WTC11 (cell line): ENCODE measurements around the gene ARVCF. TPM values are rescaled to one million over a fixed set of nuclear protein-coding genes. Genes with fewer than 3 reads are reported as not detected.
A peak's percentile ranks its signal among the peaks of the same experiment; 100 is the strongest.

Experiments used
- ATAC-seq: fragments of 200-7000 bp; cut with Tn5 transposase; 2 replicates; pipeline ENCODE4 v1.10.0; 2021; ENCODE audit warnings: mild to moderate bottlenecking, moderate library complexity
- CTCF ChIA-PET: fragments of 300-600 bp; sonication (Branson Sonifier 250); formaldehyde crosslinking; loops from one replicate; lab custom pipeline; 2021; ENCODE audit warnings: antibody characterized with exemption; lab: Charles Lee
- POLR2A ChIA-PET: fragments of 350-600 bp; sonication (Branson Sonifier 250); formaldehyde crosslinking; loops from one replicate; lab custom pipeline; 2021; ENCODE audit warnings: antibody characterized with exemption; lab: Charles Lee
- DNase-seq: peaks from one replicate; pipeline ENCODE4 v3.0.0; 2021; ENCODE audit warnings: low spot score
- H3K27ac Mint-ChIP-seq: 2 replicates; pipeline ENCODE4 v1.8.0; 2021; ENCODE audit warnings: mixed read lengths
- H3K27me3 Mint-ChIP-seq: 2 replicates; pipeline ENCODE4 v1.8.0; 2021; ENCODE audit warnings: low read depth, mild to moderate bottlenecking, moderate library complexity, mixed read lengths
- H3K36me3 Mint-ChIP-seq: 2 replicates; pipeline ENCODE4 v1.8.0; 2021; ENCODE audit warnings: mixed read lengths
- H3K4me1 Mint-ChIP-seq: 2 replicates; pipeline ENCODE4 v1.8.0; 2022; ENCODE audit warnings: mixed read lengths
- H3K4me3 Mint-ChIP-seq: 2 replicates; pipeline ENCODE4 v1.8.0; 2021; ENCODE audit warnings: mild to moderate bottlenecking, moderate library complexity, mixed read lengths
- H3K9me3 Mint-ChIP-seq: 2 replicates; pipeline ENCODE4 v1.8.0; 2021; ENCODE audit warnings: mixed read lengths
- ATF6 ChIP-seq: sonication (generic); formaldehyde crosslinking; IDR thresholded peaks from 2 replicates; pipeline ENCODE4 v1.8.1; 2023; ENCODE audit warnings: mild to moderate bottlenecking, missing genetic modification reagents
- CREB1 ChIP-seq: sonication (generic); formaldehyde crosslinking; IDR thresholded peaks from 2 replicates; pipeline ENCODE4 v1.8.0; 2023; ENCODE audit warnings: mild to moderate bottlenecking, missing genetic modification reagents
- GABPB1 ChIP-seq: sonication (generic); formaldehyde crosslinking; IDR thresholded peaks from 2 replicates; pipeline ENCODE4 v1.8.1; 2023; ENCODE audit warnings: mild to moderate bottlenecking, missing genetic modification reagents
- GTF2I ChIP-seq: fragments of 250-450 bp; sonication (Bioruptor Pico); conservative IDR thresholded peaks from 2 replicates; pipeline ENCODE4 v1.4.0; 2021; ENCODE audit warnings: mild to moderate bottlenecking
- NFYB ChIP-seq: sonication (generic); formaldehyde crosslinking; conservative IDR thresholded peaks from 2 replicates; pipeline ENCODE4 v1.8.0; 2022; ENCODE audit warnings: low read depth, missing genetic modification reagents
- NR3C1 ChIP-seq: sonication (generic); formaldehyde crosslinking; conservative IDR thresholded peaks from 2 replicates; pipeline ENCODE4 v1.8.1; 2023; ENCODE audit warnings: low read depth, mild to moderate bottlenecking, missing genetic modification reagents
- SP1 ChIP-seq: sonication (generic); formaldehyde crosslinking; conservative IDR thresholded peaks from 2 replicates; pipeline ENCODE4 v1.8.1; 2022; ENCODE audit warnings: missing genetic modification reagents
- TEAD1 ChIP-seq: sonication (generic); formaldehyde crosslinking; IDR thresholded peaks from 2 replicates; pipeline ENCODE4 v1.8.0; 2022; ENCODE audit warnings: mild to moderate bottlenecking, missing genetic modification reagents
- TEAD4 ChIP-seq: sonication (generic); formaldehyde crosslinking; IDR thresholded peaks from 2 replicates; pipeline ENCODE4 v1.8.0; 2022; ENCODE audit warnings: mild to moderate bottlenecking, missing genetic modification reagents
- USF2 ChIP-seq: sonication (generic); formaldehyde crosslinking; IDR thresholded peaks from 2 replicates; pipeline ENCODE4 v1.8.1; 2023; ENCODE audit warnings: mild to moderate bottlenecking, missing genetic modification reagents, moderate library complexity
- ZBTB21 ChIP-seq: sonication (generic); formaldehyde crosslinking; IDR thresholded peaks from 2 replicates; pipeline ENCODE4 v1.8.1; 2023; ENCODE audit warnings: mild to moderate bottlenecking, missing genetic modification reagents, borderline replicate concordance
- ZNF121 ChIP-seq: sonication (generic); formaldehyde crosslinking; IDR thresholded peaks from 2 replicates; pipeline ENCODE4 v1.8.0; 2023; ENCODE audit warnings: missing genetic modification reagents
- ZNF263 ChIP-seq: sonication (generic); formaldehyde crosslinking; IDR thresholded peaks from 2 replicates; pipeline ENCODE4 v1.8.1; 2022; ENCODE audit warnings: low read depth, mild to moderate bottlenecking, moderate library complexity, missing genetic modification reagents
- ZNF423 ChIP-seq: fragments of 250-450 bp; sonication (Bioruptor Pico); IDR thresholded peaks from 2 replicates; pipeline ENCODE4 v2.1.2; 2022; ENCODE audit warnings: mild to moderate bottlenecking, moderate library complexity
- total RNA-seq: library from RNA; stranded (reverse); gene quantifications from 3 replicates; pipeline ENCODE4 v1.2.3, GENCODE V29; 2021
- TF ChIP-seq, protein P1 (sequence below): sonication (generic); formaldehyde crosslinking; IDR thresholded peaks from 2 replicates; pipeline ENCODE4 v1.8.1; 2022; ENCODE audit warnings: mild to moderate bottlenecking, missing genetic modification reagents, moderate library complexity, borderline replicate concordance

ARVCF gene
- total RNA-seq, 1 experiment from 2014 or later = 65.4 TPM

DNA sequence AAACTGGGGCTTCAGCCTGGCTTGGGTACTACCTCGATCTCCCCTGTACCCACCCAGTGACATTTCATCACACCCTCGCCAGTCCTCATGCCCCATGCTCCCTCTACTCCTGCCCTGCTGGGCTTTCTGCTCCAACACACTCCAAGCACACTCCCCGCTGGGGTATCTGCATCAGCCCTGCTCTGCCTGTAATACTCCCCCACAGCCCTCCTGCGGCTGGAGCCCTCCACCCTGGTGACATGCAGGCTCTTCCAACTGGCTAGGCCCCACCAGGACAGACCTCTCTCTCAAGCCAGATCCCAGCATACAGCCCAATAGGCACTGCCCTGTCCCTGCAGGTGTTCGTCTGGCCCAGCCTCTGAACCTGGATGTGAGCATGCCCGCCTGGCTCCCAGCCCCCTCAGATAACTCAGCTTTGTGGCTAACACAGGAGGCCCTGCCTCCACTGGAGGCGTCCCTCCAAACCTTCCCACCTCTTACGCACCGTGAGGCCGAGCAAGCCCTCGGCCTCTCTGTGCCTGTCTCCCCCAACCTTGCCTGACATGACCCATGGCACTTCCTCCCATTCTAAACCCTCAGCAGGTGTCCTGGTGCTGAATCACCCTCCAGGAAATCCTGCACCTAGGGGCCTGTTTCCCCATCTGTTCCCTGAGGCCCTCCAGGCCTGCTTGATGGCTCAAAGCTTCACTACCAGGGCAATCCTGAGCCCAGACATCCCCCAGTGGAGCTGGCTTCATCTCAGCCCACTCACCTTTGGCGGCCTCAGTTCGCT is 41.5 kb downstream of the ARVCF start:
- POLR2A ChIA-PET = interaction anchor here (1.0 kb wide), 1 partner anchor 27 kb away, joined by 3 read pairs; no protein-coding TSS in a partner anchor
- 0 out of 2 replicates have a peak, but pooled peaks have one; percentile 18 for TF ChIP-seq ZNF423
- TF ChIP-seq, protein P1, sequence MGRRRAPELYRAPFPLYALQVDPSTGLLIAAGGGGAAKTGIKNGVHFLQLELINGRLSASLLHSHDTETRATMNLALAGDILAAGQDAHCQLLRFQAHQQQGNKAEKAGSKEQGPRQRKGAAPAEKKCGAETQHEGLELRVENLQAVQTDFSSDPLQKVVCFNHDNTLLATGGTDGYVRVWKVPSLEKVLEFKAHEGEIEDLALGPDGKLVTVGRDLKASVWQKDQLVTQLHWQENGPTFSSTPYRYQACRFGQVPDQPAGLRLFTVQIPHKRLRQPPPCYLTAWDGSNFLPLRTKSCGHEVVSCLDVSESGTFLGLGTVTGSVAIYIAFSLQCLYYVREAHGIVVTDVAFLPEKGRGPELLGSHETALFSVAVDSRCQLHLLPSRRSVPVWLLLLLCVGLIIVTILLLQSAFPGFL (CRISPR knock-in tag) = no peak
- Mint-ChIP-seq H3K4me1 (peaks cover 18% of the 10 kb centered on the region), H3K36me3 (peaks cover 19% of the 10 kb centered on the region), H3K27ac (peak overlapping the region; percentile 92), H3K4me3 (no peak overlapping the region), H3K27me3 (no peaks in the 10 kb centered on the region), H3K9me3 (no peaks in the 10 kb centered on the region)
- ATAC-seq = peak; percentile 3
- DNase-seq = no peak
- CTCF ChIA-PET = interaction anchor here (0.5 to 8.4 kb wide), 19 partner anchors 8 to 427 kb away, joined by 3 to 181 read pairs (median 5); partner anchors contain the start of genes COMT, DGCR6L, TANGO2 and TXNRD2

DNA sequence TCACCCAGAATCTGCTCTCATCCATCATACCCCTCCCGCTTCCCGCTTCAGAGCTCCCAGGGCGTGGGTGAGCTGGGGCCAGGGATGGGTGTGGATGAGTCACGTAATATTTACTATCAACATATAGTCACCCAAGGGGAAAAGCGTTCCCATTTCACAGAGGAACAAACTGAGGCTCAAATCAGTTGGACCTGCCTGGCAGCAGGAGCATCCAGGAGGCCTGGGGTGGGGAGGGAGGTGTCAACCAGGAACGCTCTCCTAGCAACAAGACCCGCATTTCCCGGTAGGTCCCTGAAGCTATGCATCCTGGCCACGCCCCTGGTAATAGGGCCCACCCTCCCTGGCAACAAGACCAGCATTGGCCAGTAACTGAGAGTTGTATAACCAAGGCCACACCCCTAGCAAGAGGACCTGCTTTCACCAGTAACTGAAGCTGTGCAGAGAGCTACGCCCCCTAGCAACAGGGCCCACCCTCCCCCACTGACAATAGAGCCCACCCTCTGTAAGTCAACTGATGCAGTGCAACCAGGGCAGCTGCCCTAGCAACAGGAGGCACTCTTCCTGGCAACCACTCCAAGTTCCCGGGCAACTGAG is 42.3 kb downstream of the ARVCF start:
- no peaks in the 10 kb centered on the region for H3K9me3 Mint-ChIP-seq
- CTCF ChIA-PET = interaction anchor here (0.5 to 8.4 kb wide), 20 partner anchors 8 to 428 kb away, joined by 3 to 181 read pairs (median 5); partner anchors contain the start of genes COMT, DGCR6L, TANGO2 and TXNRD2
- peak; percentile 93 for DNase-seq
- TF ChIP-seq GTF2I (peak; percentile 95), NFYB (CRISPR knock-in tag) (peak; percentile 48), SP1 (CRISPR knock-in tag) (peak; percentile 60; the same call in 1 of the 2 replicates), CREB1 (CRISPR knock-in tag) (0 out of 2 replicates have a peak, but pooled peaks have one; percentile 15), ZBTB21 (CRISPR knock-in tag) (no peak)
- TF ChIP-seq, all 79 proteins: peak for 4
- POLR2A ChIA-PET = interaction anchor here (0.7 to 1.0 kb wide), 2 partner anchors 12 to 28 kb away, joined by 3 to 4 read pairs; no protein-coding TSS in a partner anchor
- H3K36me3 Mint-ChIP-seq = peaks cover 18% of the 10 kb centered on the region
- H3K27me3 Mint-ChIP-seq = no peaks in the 10 kb centered on the region
- peaks cover 18% of the 10 kb centered on the region for H3K4me1 Mint-ChIP-seq
- no peak overlapping the region for H3K4me3 Mint-ChIP-seq
- H3K27ac Mint-ChIP-seq = peak overlapping the region; percentile 92
- peak; percentile 94 for ATAC-seq

- peaks cover 15% of the 10 kb centered on the region for H3K36me3 Mint-ChIP-seq
- no peaks in the 10 kb centered on the region for H3K27me3 Mint-ChIP-seq
- DNase-seq = no peak
- no peak overlapping the region for H3K27ac Mint-ChIP-seq
- no peak overlapping the region for H3K4me3 Mint-ChIP-seq
- peaks cover 18% of the 10 kb centered on the region for H3K4me1 Mint-ChIP-seq
- no peak for ATAC-seq
- TF ChIP-seq GABPB1 (no peak), TEAD4 (CRISPR knock-in tag) (no peak), ZBTB21 (CRISPR knock-in tag) (no peak), USF2 (no peak), ZNF121 (CRISPR knock-in tag) (no peak), TEAD1 (CRISPR knock-in tag) (no peak), NR3C1 (CRISPR knock-in tag) (no peak), ZNF263 (CRISPR knock-in tag) (no peak), GTF2I (no peak), ATF6 (CRISPR knock-in tag) (no peak)
- TF ChIP-seq, all 79 proteins: peak for 0
- ChIA-PET CTCF (interaction anchor here (0.8 to 8.4 kb wide), 21 partner anchors 8 to 346 kb away, joined by 3 to 181 read pairs (median 5); partner anchors contain the start of genes COMT, DGCR6L, TANGO2 and TXNRD2), POLR2A (interaction anchor here (0.7 to 1.0 kb wide), 2 partner anchors 12 to 28 kb away, joined by 3 to 4 read pairs; no protein-coding TSS in a partner anchor)
- H3K9me3 Mint-ChIP-seq = no peaks in the 10 kb centered on the region
Measured at GRCh38 chr22:19973551-19974267, 42.9 kb downstream of the ARVCF start.
